H1 (cell line): Measurements from ENCODE around the gene SHISA9. TPM values are rescaled to one million over a fixed set of nuclear protein-coding genes. Genes with fewer than 3 reads are reported as not detected.

ENCODE experiments used
- CTCF ChIA-PET: fragments of 300-600 bp; sonication (Branson Sonifier 250); formaldehyde crosslinking; loops from one replicate; lab custom pipeline; 2021; ENCODE audit not compliant: partially characterized antibody; lab: Charles Lee
- POLR2A ChIA-PET: fragments of 300-600 bp; sonication (Branson Sonifier 250); formaldehyde crosslinking; loops from one replicate; lab custom pipeline; 2021; ENCODE audit warnings: inconsistent platforms; ENCODE audit not compliant: partially characterized antibody; lab: Charles Lee
- DNase-seq, 2 experiments: peaks; one replicate each; pipeline versions ENCODE4 v3.0.0 to v3.0.0-alpha.2; 2010 to 2022; ENCODE audit warnings: low spot score in 2 of 2, low read depth in 1 of 2, mixed read lengths in 1 of 2
- FAIRE-seq: peaks from 2 replicates; lab custom pipeline; 2011; peaks lifted over from hg19 to GRCh38; lab: Jason Lieb, UNC
- H2AFZ ChIP-seq: 2 replicates; pipeline ENCODE4 v1.8.1; 2012; ENCODE audit warnings: low read length, inconsistent platforms
- H2AK5ac ChIP-seq: 2 replicates; pipeline ENCODE4 v1.6.1; 2013; ENCODE audit warnings: low read depth, low read length
- H2BK120ac ChIP-seq: replicated peaks from 2 replicates; pipeline ENCODE3; 2013; ENCODE audit warnings: low read depth, low read length, inconsistent platforms
- H2BK12ac ChIP-seq: 2 replicates; pipeline ENCODE4 v1.6.1; 2013; ENCODE audit warnings: low read depth, low read length
- H2BK15ac ChIP-seq: 2 replicates; pipeline ENCODE4 v1.6.1; 2013; ENCODE audit warnings: low read length
- H2BK20ac ChIP-seq: 2 replicates; pipeline ENCODE4 v1.6.1; 2013; ENCODE audit warnings: low read length
- H2BK5ac ChIP-seq: 2 replicates; pipeline ENCODE4 v1.6.1; 2013; ENCODE audit warnings: low read depth, low read length
- H3K14ac ChIP-seq: 2 replicates; pipeline ENCODE4 v1.6.1; 2013; ENCODE audit warnings: inconsistent platforms; ENCODE audit not compliant: insufficient read length
- H3K18ac ChIP-seq: 2 replicates; pipeline ENCODE4 v1.6.1; 2013; ENCODE audit warnings: low read length; ENCODE audit errors: extremely low read depth
- H3K23ac ChIP-seq: 2 replicates; pipeline ENCODE4 v1.6.1; 2013; ENCODE audit warnings: inconsistent platforms; ENCODE audit not compliant: insufficient read length
- H3K23me2 ChIP-seq: 2 replicates; pipeline ENCODE4 v1.6.1; 2013; ENCODE audit warnings: low read depth, low read length
- H3K27ac ChIP-seq: 2 replicates; pipeline ENCODE4 v1.6.1; 2011; ENCODE audit warnings: low read depth, low read length, inconsistent platforms
- H3K27me3 ChIP-seq, 4 experiments: replicated peaks in 1 of 4; 1 replicate in 1 of 4; 2 replicates in 3 of 4; pipeline versions ENCODE4 v1.6.1 to v1.8.1; 2011 to 2013; ENCODE audit warnings: low read length in 3 of 4, mild to moderate bottlenecking in 3 of 4, inconsistent platforms in 2 of 4, mixed read lengths in 2 of 4, moderate library complexity in 1 of 4; ENCODE audit not compliant: control insufficient read depth in 3 of 4, insufficient read depth in 3 of 4; ENCODE audit errors: extremely low read depth in 1 of 4
- H3K36me3 ChIP-seq, 4 experiments: 2 replicates each; pipeline versions ENCODE4 v1.6.1 to v1.8.1; 2011 to 2013; ENCODE audit warnings: mild to moderate bottlenecking in 4 of 4, low read length in 3 of 4, moderate library complexity in 2 of 4, control low read depth in 1 of 4, inconsistent platforms in 1 of 4; ENCODE audit not compliant: insufficient read depth in 4 of 4, control insufficient read depth in 2 of 4
- H3K4ac ChIP-seq: replicated peaks from 2 replicates; pipeline ENCODE3; 2013; ENCODE audit warnings: low read length, low read depth, mixed read lengths, inconsistent platforms; ENCODE audit not compliant: insufficient read length
- H3K4me1 ChIP-seq, 4 experiments: replicated peaks in 1 of 4; 1 replicate in 1 of 4; 2 replicates in 3 of 4; pipeline versions ENCODE4 v1.6.1 to v1.8.1; 2011 to 2013; ENCODE audit warnings: low read length in 3 of 4, inconsistent platforms in 2 of 4, mixed read lengths in 1 of 4; ENCODE audit not compliant: insufficient read depth in 4 of 4, control insufficient read depth in 3 of 4
- H3K4me2 ChIP-seq, 2 experiments: 2 replicates each; pipeline versions ENCODE4 v1.6.1 to v1.8.1; 2011 to 2013; ENCODE audit warnings: low read depth in 2 of 2, low read length in 2 of 2, control low read depth in 1 of 2, inconsistent platforms in 1 of 2, mild to moderate bottlenecking in 1 of 2; ENCODE audit not compliant: insufficient read depth in 1 of 2
- H3K4me3 ChIP-seq, 4 experiments: fragments of 200-600, 300-600 bp in 1 of 4; sonication (generic), shearing (Covaris generic), sonication (Bioruptor Twin) in 1 of 4; 2 replicates each; pipeline versions ENCODE4 v1.5.1 to v1.8.1; 2011 to 2016; ENCODE audit warnings: low read length in 4 of 4, low read depth in 3 of 4, control low read depth in 2 of 4, inconsistent platforms in 2 of 4, mild to moderate bottlenecking in 2 of 4, mixed read lengths in 1 of 4, moderate library complexity in 1 of 4; ENCODE audit not compliant: insufficient read depth in 2 of 4; ENCODE audit errors: extremely low read depth in 1 of 4
- H3K56ac ChIP-seq: replicated peaks from 2 replicates; pipeline ENCODE3; 2013; ENCODE audit warnings: low read depth, mild to moderate bottlenecking, mixed read lengths, low read length, inconsistent platforms; ENCODE audit not compliant: insufficient read length
- H3K79me1 ChIP-seq: 2 replicates; pipeline ENCODE4 v1.6.1; 2013; ENCODE audit warnings: low read depth, low read length, control low read depth
- H3K79me2 ChIP-seq, 2 experiments: 2 replicates each; pipeline versions ENCODE4 v1.6.1 to v1.8.1; 2012 to 2013; ENCODE audit warnings: low read length in 2 of 2, mild to moderate bottlenecking in 2 of 2, inconsistent platforms in 1 of 2; ENCODE audit not compliant: insufficient read depth in 2 of 2, control insufficient read depth in 1 of 2
- H3K9ac ChIP-seq, 4 experiments: replicated peaks in 1 of 4; 1 replicate in 1 of 4; 2 replicates in 3 of 4; pipeline versions ENCODE4 v1.6.1 to v1.8.1; 2011 to 2013; ENCODE audit warnings: low read depth in 3 of 4, low read length in 3 of 4, control low read depth in 2 of 4, mild to moderate bottlenecking in 2 of 4, moderate library complexity in 2 of 4, inconsistent platforms in 1 of 4; ENCODE audit errors: extremely low read depth in 1 of 4
- H3K9me3 ChIP-seq, 2 experiments: 2 replicates each; pipeline versions ENCODE4 v1.6.1 to v1.8.1; 2012 to 2013; ENCODE audit warnings: mild to moderate bottlenecking in 2 of 2, moderate library complexity in 2 of 2, control low read depth in 1 of 2, inconsistent platforms in 1 of 2, low read depth in 1 of 2, low read length in 1 of 2, mixed read lengths in 1 of 2; ENCODE audit not compliant: insufficient read depth in 2 of 2
- H4K20me1 ChIP-seq, 2 experiments: replicated peaks in 1 of 2; 2 replicates each; pipeline versions ENCODE3 to v1.8.1; 2011 to 2013; ENCODE audit warnings: inconsistent platforms in 2 of 2, low read length in 2 of 2, mild to moderate bottlenecking in 1 of 2; ENCODE audit not compliant: insufficient read depth in 2 of 2, control insufficient read depth in 1 of 2
- H4K5ac ChIP-seq: 2 replicates; pipeline ENCODE4 v1.6.1; 2013; ENCODE audit warnings: low read length, low read depth, mixed read lengths, inconsistent platforms; ENCODE audit not compliant: insufficient read length
- H4K8ac ChIP-seq: 2 replicates; pipeline ENCODE4 v1.8.0; 2013; ENCODE audit warnings: mild to moderate bottlenecking, moderate library complexity, low read length, inconsistent platforms; ENCODE audit not compliant: insufficient read depth; ENCODE audit errors: extremely low read depth
- H4K91ac ChIP-seq: replicated peaks from 2 replicates; pipeline ENCODE3; 2013; ENCODE audit warnings: low read length, mixed read lengths, inconsistent platforms; ENCODE audit not compliant: insufficient read length
- GTF2F1 ChIP-seq: IDR thresholded peaks from 2 replicates; pipeline ENCODE4 v1.6.1; 2012; ENCODE audit warnings: low read depth, low read length, improper control_type of control experiment, borderline replicate concordance
- TEAD4 ChIP-seq: IDR thresholded peaks from 2 replicates; pipeline ENCODE4 v1.6.1; 2012; ENCODE audit warnings: low read depth, low read length, inconsistent platforms, mixed read lengths
- WGBS, 2 experiments: shearing (Covaris generic) in 1 of 2; methylation state at CpG; one replicate each; pipeline versions ENCODE4 v1.1.6 to v1.1.7; 2013 to 2015; ENCODE audit warnings: low lambda C conversion rate in 2 of 2, mixed read lengths in 2 of 2, inconsistent platforms in 1 of 2, low coverage in 1 of 2, missing lambda C conversion rate in 1 of 2; ENCODE audit not compliant: insufficient replicate concordance in 2 of 2, insufficient coverage in 1 of 2, insufficient read length in 1 of 2; ENCODE audit errors: extremely low coverage in 1 of 2, missing lambda C conversion rate in 1 of 2; 5-methylcytosine and 5-hydroxymethylcytosine counted together
- polyA plus RNA-seq, 7 experiments: library from polyadenylated mRNA; depleted of rRNA in 3 of 7; stranded (reverse) in 5 of 7; unstranded in 2 of 7; fragments of >200 nt in 5 of 7; fragments of 200-250 nt in 2 of 7; gene quantifications; 1 replicate in 5 of 7; 2 replicates in 1 of 7; 4 replicates in 1 of 7; pipeline versions ENCODE4 v1.2.1 to v1.2.3, GENCODE V29; 2011 to 2013; ENCODE audit warnings: missing spikeins in 2 of 7, mixed read lengths in 2 of 7
- total RNA-seq: library from RNA; stranded (reverse); fragmentation: NEBNext Ultra II Directional; extraction: Animal tissue kit (Norgen Biotek cat#: 25700); gene quantifications from 2 replicates; pipeline ENCODE4 v1.2.1, GENCODE V29; 2021

The SHISA9 gene
- total and polyA plus RNA-seq, 2 of the 8 experiments (the other 6 are each of a cell fraction or from before 2014, with no cell fraction given) = 25.6 to 39.8 TPM

DNA sequence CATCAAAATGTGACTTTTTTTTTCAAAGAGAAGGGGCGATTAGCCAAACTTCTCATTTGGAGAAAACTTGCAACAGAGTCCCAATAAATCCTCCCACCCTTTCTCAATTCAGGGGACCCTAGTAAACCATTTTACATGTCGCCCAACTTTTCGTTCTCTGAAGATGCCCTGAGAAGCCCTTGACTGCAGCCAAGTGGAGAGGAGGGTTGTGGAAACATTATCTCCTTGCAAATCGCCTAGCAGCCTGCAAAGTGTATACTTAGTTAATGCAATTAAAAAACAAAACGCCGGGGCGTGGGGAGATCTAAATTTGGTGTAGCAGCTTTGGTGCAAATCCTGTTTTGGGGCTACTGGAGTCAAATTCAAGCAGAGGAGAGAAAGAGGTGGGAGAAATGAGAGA is 1.2 kb upstream of the SHISA9 start:
- ChIA-PET CTCF (interaction anchor here (0.6 to 2.9 kb wide), 7 partner anchors 8 to 555 kb away, joined by 3 to 15 read pairs (median 4); no protein-coding TSS in a partner anchor), POLR2A (interaction anchor here (0.6 kb wide), 1 partner anchor 96 kb away, joined by 4 read pairs; the partner anchor contains the start of gene CPPED1)
- no peak overlapping the region for H3K27ac ChIP-seq
- H2AK5ac ChIP-seq = no peak overlapping the region
- H3K79me1 ChIP-seq = peaks cover 8% of the 10 kb centered on the region; the same call in 1 of the 2 replicates
- H3K4me3 ChIP-seq = peak overlapping the region; percentile 82 to 89 (median 86)
- H2BK15ac ChIP-seq = no peak overlapping the region
- H4K5ac ChIP-seq = no peak overlapping the region
- H4K20me1 ChIP-seq = peaks cover 7 to 10% of the 10 kb centered on the region in 2 experiments
- H2BK20ac ChIP-seq = no peak overlapping the region
- H2BK5ac ChIP-seq = no peak overlapping the region
- no peak overlapping the region for H4K8ac ChIP-seq
- FAIRE-seq = no peak
- H3K9me3 ChIP-seq = no peaks in the 10 kb centered on the region
- no peak for DNase-seq
- no peak overlapping the region; a peak in 1 of 7 replicates for H3K9ac ChIP-seq
- no peak overlapping the region for H3K18ac ChIP-seq
- H3K23ac ChIP-seq = no peak overlapping the region
- peaks cover 22% of the 10 kb centered on the region for H3K23me2 ChIP-seq
- no peak overlapping the region for H3K56ac ChIP-seq
- H3K4me2 ChIP-seq = peak overlapping the region; percentile 75 to 100
- peaks cover 0 to 32% of the 10 kb centered on the region in 2 experiments; a peak in 3 of 4 replicates for H3K79me2 ChIP-seq
- 33% methylated on average over 7 of the region's 7 CpGs; no CpG with 5 or more reads in 1 of the 2 experiments for WGBS, 2 experiments
- no peak overlapping the region for H3K4ac ChIP-seq
- no peak overlapping the region for H2AFZ ChIP-seq
- H3K14ac ChIP-seq = no peak overlapping the region
- no peaks in the 10 kb centered on the region for H3K36me3 ChIP-seq
- no peak overlapping the region for H4K91ac ChIP-seq
- H3K27me3 ChIP-seq = peaks cover 0 to 2% (median 0%) of the 10 kb centered on the region in 4 experiments; a peak in 3 of 7 replicates
- H3K4me1 ChIP-seq = peaks cover 6 to 17% (median 12%) of the 10 kb centered on the region in 4 experiments
- no peak overlapping the region for H2BK120ac ChIP-seq
- H2BK12ac ChIP-seq = no peak overlapping the region
- no peak for TF ChIP-seq TEAD4
- no peak for TF ChIP-seq GTF2F1
- TF ChIP-seq, all 59 proteins: peak for 0
